ENCODE data around the gene SMIM1. TPM values are rescaled to one million over a fixed set of nuclear protein-coding genes. Genes with fewer than 3 reads are reported as not detected.

The SMIM1 gene
- total RNA-seq, 4 donors from 2014 or later: 23.1 TPM; not detected in 3

DNA sequence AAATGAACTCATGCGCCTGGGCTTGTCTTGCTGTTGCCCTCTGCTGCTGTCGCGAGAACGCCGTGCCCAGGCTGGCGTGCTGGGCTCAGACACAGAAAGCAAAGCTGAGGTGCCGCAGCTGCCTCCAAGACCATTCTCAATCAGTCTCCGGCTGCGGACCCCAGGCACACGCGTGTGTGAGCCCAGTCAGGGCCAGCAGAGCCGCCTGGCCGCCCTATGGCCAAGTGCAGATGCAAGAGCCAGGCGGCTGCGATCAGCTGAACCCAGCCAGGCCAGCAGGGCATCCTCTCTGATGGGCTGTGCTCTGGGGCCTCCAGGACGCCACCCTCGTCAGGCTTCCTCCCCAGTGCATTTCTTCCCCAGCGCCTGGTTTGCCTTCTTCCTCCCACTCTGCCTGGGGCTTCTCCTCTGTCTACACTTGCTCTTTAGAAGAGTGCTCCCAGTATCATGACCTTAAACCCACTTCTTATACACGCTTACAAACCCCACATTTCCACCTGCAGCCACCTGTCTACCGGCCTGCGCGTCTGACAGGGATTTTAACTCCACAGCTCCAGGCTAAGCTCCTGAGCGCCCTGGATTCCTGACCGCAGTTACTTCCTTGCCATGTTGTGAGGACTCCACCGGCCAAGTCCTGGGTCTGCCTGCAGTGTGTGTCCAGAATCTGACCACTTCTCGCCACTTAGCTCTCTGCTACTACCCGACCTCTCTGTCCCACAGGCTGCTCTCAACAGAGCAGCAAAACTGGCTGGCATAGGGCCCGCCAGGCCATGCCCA lies 45.5 kb downstream of the SMIM1 start:
- Histone ChIP-seq H3K4me1 (no peaks in the 10 kb centered on the region), H3K36me3 (peaks cover 0 to 95% (median 9%) of the 10 kb centered on the region in 3 donors), H3K9me3 (no peaks in the 10 kb centered on the region), H3K27ac (no peak overlapping the region), H3K4me3 (no peak overlapping the region), H3K27me3 (no peaks in the 10 kb centered on the region)
- no peak for DNase-seq (ENCODE audit: low spot score in 2 of 2)
- 92 to 93% methylated on average over 28 of the region's 28 CpGs for WGBS, 2 donors
- TF ChIP-seq, protein P1, sequence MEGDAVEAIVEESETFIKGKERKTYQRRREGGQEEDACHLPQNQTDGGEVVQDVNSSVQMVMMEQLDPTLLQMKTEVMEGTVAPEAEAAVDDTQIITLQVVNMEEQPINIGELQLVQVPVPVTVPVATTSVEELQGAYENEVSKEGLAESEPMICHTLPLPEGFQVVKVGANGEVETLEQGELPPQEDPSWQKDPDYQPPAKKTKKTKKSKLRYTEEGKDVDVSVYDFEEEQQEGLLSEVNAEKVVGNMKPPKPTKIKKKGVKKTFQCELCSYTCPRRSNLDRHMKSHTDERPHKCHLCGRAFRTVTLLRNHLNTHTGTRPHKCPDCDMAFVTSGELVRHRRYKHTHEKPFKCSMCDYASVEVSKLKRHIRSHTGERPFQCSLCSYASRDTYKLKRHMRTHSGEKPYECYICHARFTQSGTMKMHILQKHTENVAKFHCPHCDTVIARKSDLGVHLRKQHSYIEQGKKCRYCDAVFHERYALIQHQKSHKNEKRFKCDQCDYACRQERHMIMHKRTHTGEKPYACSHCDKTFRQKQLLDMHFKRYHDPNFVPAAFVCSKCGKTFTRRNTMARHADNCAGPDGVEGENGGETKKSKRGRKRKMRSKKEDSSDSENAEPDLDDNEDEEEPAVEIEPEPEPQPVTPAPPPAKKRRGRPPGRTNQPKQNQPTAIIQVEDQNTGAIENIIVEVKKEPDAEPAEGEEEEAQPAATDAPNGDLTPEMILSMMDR (IDR thresholded peaks at IDR 0.05): no peak
- TF ChIP-seq EP300 (IDR thresholded peaks at IDR 0.05) (no peak), POLR2A (IDR thresholded peaks at IDR 0.05) (no peak)

DNA sequence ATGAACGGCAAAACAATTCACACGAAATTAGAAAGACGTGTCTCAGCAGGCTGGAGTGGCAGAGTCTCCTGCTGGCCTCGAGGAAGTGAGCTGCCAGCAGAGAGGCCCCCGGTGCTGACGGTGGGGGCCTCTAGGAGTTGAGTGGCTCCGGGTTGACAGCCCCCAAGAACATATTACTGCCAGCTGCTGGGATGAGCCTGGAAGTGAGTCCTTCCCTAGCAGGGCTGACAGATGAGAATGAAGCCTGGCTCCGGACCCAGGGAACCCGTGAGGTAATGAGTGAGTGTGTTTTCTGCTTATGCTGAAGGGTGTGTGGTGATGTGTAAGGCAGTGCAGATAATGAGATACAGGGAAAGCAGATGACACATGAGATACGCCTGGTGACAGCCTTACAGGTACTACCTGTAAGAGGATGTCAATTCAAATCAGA lies 47.2 kb downstream of the SMIM1 start:
- Histone ChIP-seq H3K27me3 (no peaks in the 10 kb centered on the region), H3K9me3 (no peaks in the 10 kb centered on the region), H3K4me3 (no peak overlapping the region), H3K27ac (no peak overlapping the region), H3K4me1 (no peaks in the 10 kb centered on the region), H3K36me3 (peaks cover 0 to 96% (median 9%) of the 10 kb centered on the region in 3 donors)
- 72 to 75% methylated on average over 10 of the region's 10 CpGs for WGBS, 2 donors
- TF ChIP-seq POLR2A (IDR thresholded peaks at IDR 0.05) (no peak), EP300 (IDR thresholded peaks at IDR 0.05) (no peak)
- TF ChIP-seq, protein P1 (IDR thresholded peaks at IDR 0.05): no peak
- DNase-seq (ENCODE audit: low spot score in 2 of 2): no peak

DNA sequence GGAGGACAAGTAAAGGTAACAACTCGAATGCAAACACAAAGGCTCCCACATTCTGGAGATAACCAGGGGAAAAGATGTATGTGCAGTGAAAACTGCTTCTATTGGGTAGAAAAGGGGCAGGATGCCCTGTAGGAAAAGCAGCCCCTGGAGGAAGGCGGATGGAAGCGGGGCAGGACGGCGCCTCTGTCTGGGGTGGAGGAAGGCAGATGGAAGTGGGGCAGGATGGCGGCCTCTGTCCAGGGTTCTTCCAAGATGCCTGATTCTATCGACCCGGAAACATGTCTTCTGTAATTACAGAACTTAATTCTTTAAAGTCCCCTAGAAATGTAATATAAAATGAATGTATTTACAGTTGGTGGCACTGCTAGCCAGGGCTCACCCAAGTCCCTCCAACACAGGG lies 47.8 kb downstream of the SMIM1 start:
- TF ChIP-seq POLR2A (IDR thresholded peaks at IDR 0.05): no peak
- TF ChIP-seq, protein P1 (IDR thresholded peaks at IDR 0.05): no peak
- no peak for TF ChIP-seq EP300 (IDR thresholded peaks at IDR 0.05)
- Histone ChIP-seq H3K36me3 (peaks cover 0 to 96% (median 9%) of the 10 kb centered on the region in 3 donors), H3K27me3 (no peaks in the 10 kb centered on the region), H3K4me3 (no peak overlapping the region), H3K9me3 (no peaks in the 10 kb centered on the region), H3K4me1 (no peaks in the 10 kb centered on the region), H3K27ac (no peak overlapping the region)
- 87 to 89% methylated on average over 8 of the region's 8 CpGs for WGBS, 2 donors
- no peak for DNase-seq (ENCODE audit: low spot score in 2 of 2)

DNA sequence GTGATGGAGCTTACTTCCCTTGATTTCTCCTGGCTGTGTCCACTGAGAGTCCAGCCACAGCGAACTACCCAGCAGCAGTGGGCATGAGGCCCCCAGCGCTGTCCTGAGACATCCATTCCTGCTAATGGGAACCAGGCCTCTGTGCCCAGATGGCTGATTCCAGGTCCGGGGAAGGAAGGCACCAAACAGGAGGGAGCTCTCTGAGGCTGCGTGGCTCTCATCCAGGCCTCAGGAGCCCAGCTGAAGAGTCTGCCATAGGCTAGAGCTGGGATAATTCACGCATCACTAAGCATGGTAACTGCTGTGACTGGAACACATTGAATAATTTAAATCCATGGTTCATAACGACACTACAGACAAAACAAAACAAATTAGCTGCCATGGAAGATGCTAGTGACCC lies 48.5 kb downstream of the SMIM1 start:
- Histone ChIP-seq H3K9me3 (no peaks in the 10 kb centered on the region), H3K27me3 (no peaks in the 10 kb centered on the region), H3K36me3 (peaks cover 0 to 96% (median 15%) of the 10 kb centered on the region in 3 donors), H3K27ac (no peak overlapping the region), H3K4me3 (no peak overlapping the region), H3K4me1 (no peaks in the 10 kb centered on the region)
- TF ChIP-seq, protein P1 (IDR thresholded peaks at IDR 0.05): no peak
- TF ChIP-seq EP300 (IDR thresholded peaks at IDR 0.05): no peak
- no peak for TF ChIP-seq POLR2A (IDR thresholded peaks at IDR 0.05)
- DNase-seq (ENCODE audit: low spot score in 2 of 2): no peak
- 75 to 77% methylated on average over 6 of the region's 6 CpGs for WGBS, 2 donors

DNA sequence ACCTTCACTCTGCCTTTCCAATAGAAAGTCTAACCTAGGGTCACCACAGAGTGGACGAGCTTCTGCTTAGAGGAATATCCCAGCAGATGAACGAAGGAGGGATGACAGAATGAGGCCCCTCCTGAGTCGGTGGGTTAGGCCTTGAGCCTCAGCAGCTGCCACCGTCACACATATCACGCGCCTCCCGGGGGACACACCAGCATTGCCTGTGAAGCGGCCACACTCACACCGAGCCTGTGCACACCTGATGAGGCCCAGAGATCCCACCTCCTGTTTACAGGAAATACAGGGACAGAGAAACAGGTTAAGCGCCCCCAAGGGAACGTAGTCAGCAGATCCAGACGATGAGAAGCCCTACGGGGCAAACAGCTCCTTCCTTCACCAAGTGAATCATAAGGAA lies 48.9 kb downstream of the SMIM1 start:
- peaks cover 0 to 96% (median 16%) of the 10 kb centered on the region in 3 donors for H3K36me3 ChIP-seq
- no peak for DNase-seq (ENCODE audit: low spot score in 2 of 2)

More for the DNA sequence above, 48.9 kb downstream of the SMIM1 start:
- Histone ChIP-seq H3K27ac (no peak overlapping the region), H3K27me3 (no peaks in the 10 kb centered on the region), H3K4me3 (no peak overlapping the region), H3K4me1 (no peaks in the 10 kb centered on the region), H3K9me3 (no peaks in the 10 kb centered on the region)
- TF ChIP-seq EP300 (IDR thresholded peaks at IDR 0.05): no peak
- no peak for TF ChIP-seq POLR2A (IDR thresholded peaks at IDR 0.05)
- TF ChIP-seq, protein P1 (IDR thresholded peaks at IDR 0.05): no peak
- 75 to 83% methylated on average over 13 of the region's 13 CpGs for WGBS, 2 donors

All from tibial nerve (tissue), 4 donors.